Keratinocyte (primary cell): ENCODE measurements around the gene ARMH2. TPM values are rescaled to one million over a fixed set of nuclear protein-coding genes. Genes with fewer than 3 reads are reported as not detected.

Source experiments
- DNase-seq: peaks from one replicate; pipeline ENCODE4 v3.0.0-alpha.2; 2011; ENCODE audit warnings: low read depth, missing footprints, low spot score
- FAIRE-seq: peaks from 2 replicates; lab custom pipeline; 2011; peaks lifted over from hg19 to GRCh38; lab: Jason Lieb, UNC
- H2AFZ ChIP-seq: 2 replicates; pipeline ENCODE4 v1.6.0; 2012; ENCODE audit warnings: low read length, control low read depth, inconsistent platforms; ENCODE audit not compliant: control insufficient read depth
- H3K27ac ChIP-seq: 2 replicates; pipeline ENCODE4 v1.5.1; 2011; ENCODE audit warnings: low read length; ENCODE audit not compliant: control insufficient read depth, insufficient read depth
- H3K27me3 ChIP-seq: 3 replicates; pipeline ENCODE4 v1.6.0; 2011; ENCODE audit warnings: low read length; ENCODE audit not compliant: control insufficient read depth, insufficient read depth; ENCODE audit errors: extremely low read depth
- H3K36me3 ChIP-seq, 2 experiments: 2 replicates in 1 of 2; 3 replicates in 1 of 2; pipeline ENCODE4 v1.5.1; 2011; ENCODE audit warnings: low read length in 2 of 2, mild to moderate bottlenecking in 1 of 2; ENCODE audit not compliant: control insufficient read depth in 2 of 2, insufficient read depth in 2 of 2; ENCODE audit errors: extremely low read depth in 1 of 2
- H3K4me1 ChIP-seq: 3 replicates; pipeline ENCODE4 v1.5.1; 2011; ENCODE audit warnings: low read length; ENCODE audit not compliant: control insufficient read depth, insufficient read depth; ENCODE audit errors: extremely low read depth
- H3K4me2 ChIP-seq: 3 replicates; pipeline ENCODE4 v1.6.0; 2011; ENCODE audit warnings: low read depth, low read length; ENCODE audit not compliant: control insufficient read depth, insufficient read depth; ENCODE audit errors: extremely low read depth
- H3K4me3 ChIP-seq, 3 experiments: fragments of 200-600 bp in 1 of 3; sonication (generic) in 1 of 3; 2 replicates in 2 of 3; 3 replicates in 1 of 3; pipeline ENCODE4 v1.5.1; 2011 to 2016; ENCODE audit warnings: low read length in 3 of 3, mild to moderate bottlenecking in 3 of 3, control low read depth in 2 of 3, inconsistent platforms in 1 of 3, low read depth in 1 of 3, mixed read lengths in 1 of 3, mixed run types in 1 of 3, moderate library complexity in 1 of 3; ENCODE audit not compliant: control insufficient read depth in 2 of 3, insufficient read depth in 2 of 3; ENCODE audit errors: extremely low read depth in 1 of 3
- H3K79me2 ChIP-seq: 2 replicates; pipeline ENCODE4 v1.6.0; 2012; ENCODE audit warnings: low read length; ENCODE audit not compliant: control insufficient read depth, insufficient read depth
- H3K9ac ChIP-seq: 3 replicates; pipeline ENCODE4 v1.6.0; 2011; ENCODE audit warnings: low read length; ENCODE audit not compliant: control insufficient read depth, insufficient read depth; ENCODE audit errors: extremely low read depth
- H3K9me1 ChIP-seq: 3 replicates; pipeline ENCODE4 v1.6.0; 2011; ENCODE audit warnings: low read length; ENCODE audit not compliant: control insufficient read depth, insufficient read depth; ENCODE audit errors: extremely low read depth
- H3K9me3 ChIP-seq: 2 replicates; pipeline ENCODE4 v1.5.1; 2012; ENCODE audit warnings: low read depth, low read length; ENCODE audit not compliant: control insufficient read depth
- H4K20me1 ChIP-seq: 3 replicates; pipeline ENCODE4 v1.6.0; 2011; ENCODE audit warnings: low read length; ENCODE audit not compliant: control insufficient read depth, insufficient read depth; ENCODE audit errors: extremely low read depth
- CTCF ChIP-seq, 3 experiments: IDR thresholded peaks in 1 of 3; conservative IDR thresholded peaks in 1 of 3; optimal IDR thresholded peaks in 1 of 3; 2 replicates in 2 of 3; 3 replicates in 1 of 3; pipeline versions ENCODE3 to v1.5.1; 2011; ENCODE audit warnings: low read length in 3 of 3, mild to moderate bottlenecking in 3 of 3, moderate library complexity in 2 of 3, control low read depth in 1 of 3, inconsistent platforms in 1 of 3; ENCODE audit not compliant: insufficient read depth in 2 of 3; ENCODE audit errors: extremely low read depth in 1 of 3
- EZH2 ChIP-seq: IDR thresholded peaks from one replicate; pipeline ENCODE4 v1.6.1; 2012; ENCODE audit warnings: inconsistent platforms, mild to moderate bottlenecking, low read length, moderate library complexity
- dilution Hi-C: fragments of 300-500 bp; cut with MboI; formaldehyde crosslinking; loops from one replicate; pipeline ENCODE4 v1.7.0; 2020; ENCODE audit warnings: low sequenced_read_pairs; ENCODE audit not compliant: extremely low pct_ligation_motif_present
- polyA plus RNA-seq, 5 experiments: library from polyadenylated mRNA; depleted of rRNA in 3 of 5; stranded (reverse) in 3 of 5; stranded (forward) in 1 of 5; unstranded in 1 of 5; fragments of >200 nt; gene quantifications; 1 replicate in 1 of 5; 2 replicates in 3 of 5; 3 replicates in 1 of 5; pipeline versions ENCODE4 v1.2.1 to v1.2.3, GENCODE V29; 2011 to 2012; ENCODE audit warnings: missing spikeins in 2 of 5, low read depth in 1 of 5, low replicate concordance in 1 of 5

ARMH2 gene
- polyA plus RNA-seq, 1 donor (not counting 4 experiments of a cell fraction or from before 2014, with no cell fraction given): not detected

- Histone ChIP-seq H3K4me3 (no peak overlapping the region), H3K79me2 (peaks cover 56% of the 10 kb centered on the region), H2AFZ (no peak overlapping the region), H3K4me2 (peak overlapping the region; percentile 96), H3K27me3 (no peaks in the 10 kb centered on the region), H3K9me1 (no peaks in the 10 kb centered on the region), H3K36me3 (peaks cover 2 to 11% of the 10 kb centered on the region in 2 experiments), H3K9ac (no peak overlapping the region), H3K4me1 (peaks cover 18% of the 10 kb centered on the region), H4K20me1 (peaks cover 4% of the 10 kb centered on the region), H3K9me3 (no peaks in the 10 kb centered on the region), H3K27ac (no peak overlapping the region)
- FAIRE-seq (no peak), DNase-seq (no peak)
- TF ChIP-seq CTCF (optimal IDR thresholded peaks at IDR 0.05 in 1 of 3, IDR thresholded peaks at IDR 0.05 in 1 of 3, conservative IDR thresholded peaks at IDR 0.05 in 1 of 3; ENCODE audit: extremely low read depth in 1 of 3, insufficient read depth in 2 of 3, low read length in 3 of 3) (no peak), EZH2 (no peak)
- dilution Hi-C loops: no loop called here
These were observed 20.6 kb downstream of the ARMH2 start for GRCh38 chr6:24778121-24778520.

- Histone ChIP-seq H3K36me3 (peaks cover 2 to 7% of the 10 kb centered on the region in 2 experiments), H3K79me2 (peaks cover 56% of the 10 kb centered on the region), H4K20me1 (peaks cover 4% of the 10 kb centered on the region), H3K4me1 (peaks cover 18% of the 10 kb centered on the region), H3K4me3 (peak overlapping the region in 1 of 3 experiments; percentile 26), H3K9me3 (no peaks in the 10 kb centered on the region), H3K9ac (no peak overlapping the region), H2AFZ (no peak overlapping the region), H3K4me2 (peak overlapping the region; percentile 96), H3K27me3 (no peaks in the 10 kb centered on the region), H3K9me1 (no peaks in the 10 kb centered on the region), H3K27ac (no peak overlapping the region)
- FAIRE-seq (no peak), DNase-seq (no peak)
- no peak for TF ChIP-seq EZH2
- no peak for TF ChIP-seq CTCF (optimal IDR thresholded peaks at IDR 0.05 in 1 of 3, IDR thresholded peaks at IDR 0.05 in 1 of 3, conservative IDR thresholded peaks at IDR 0.05 in 1 of 3; ENCODE audit: extremely low read depth in 1 of 3, insufficient read depth in 2 of 3, low read length in 3 of 3)
- dilution Hi-C loops: no loop called here
These were observed 21.5 kb downstream of the ARMH2 start for GRCh38 chr6:24777227-24777626.
